ENCODE data around the gene CNTNAP5. TPM values are rescaled to one million over a fixed set of nuclear protein-coding genes. Genes with fewer than 3 reads are reported as not detected.

Gene CNTNAP5
- total and polyA plus RNA-seq, 2 of the 8 experiments (the other 6 are each of a cell fraction or from before 2014, with no cell fraction given) = 0.11 to 0.76 TPM

GRCh38 chr2:123976054-123976648 lies 48.9 kb upstream of the CNTNAP5 start:
- H2AK5ac ChIP-seq (ENCODE audit: low read depth, low read length) = no peak overlapping the region
- 93% methylated on average over 4 of the region's 4 CpGs; no CpG with 5 or more reads in 1 of the 2 experiments for WGBS, 2 experiments (ENCODE audit: extremely low coverage in 1 of 2, insufficient coverage in 1 of 2, insufficient read length in 1 of 2, insufficient replicate concordance in 2 of 2, low coverage in 1 of 2, low lambda C conversion rate in 2 of 2, missing lambda C conversion rate in 1 of 2)
- no peaks in the 10 kb centered on the region for H3K36me3 ChIP-seq (ENCODE audit: control insufficient read depth in 2 of 4, insufficient read depth in 4 of 4, low read length in 3 of 4)
- H4K91ac ChIP-seq (replicated peaks; ENCODE audit: insufficient read length, low read length) = no peak overlapping the region
- H4K5ac ChIP-seq (ENCODE audit: insufficient read length, low read depth, low read length) = no peak overlapping the region
- POLR2A ChIA-PET (ENCODE audit: partially characterized antibody) = no interaction called here
- no peak overlapping the region for H3K4ac ChIP-seq (replicated peaks; ENCODE audit: insufficient read length, low read depth, low read length)
- no peak overlapping the region for H3K27ac ChIP-seq (ENCODE audit: low read depth, low read length)
- H3K23me2 ChIP-seq (ENCODE audit: low read depth, low read length) = no peaks in the 10 kb centered on the region
- no peak overlapping the region for H3K14ac ChIP-seq (ENCODE audit: insufficient read length)
- no peak for FAIRE-seq
- no peaks in the 10 kb centered on the region for H4K20me1 ChIP-seq (replicated peaks in 1 of 2; ENCODE audit: control insufficient read depth in 1 of 2, insufficient read depth in 2 of 2, low read length in 2 of 2)
- H2BK20ac ChIP-seq (ENCODE audit: low read length) = no peak overlapping the region
- H3K23ac ChIP-seq (ENCODE audit: insufficient read length) = no peak overlapping the region
- H3K79me1 ChIP-seq (ENCODE audit: low read depth, low read length) = no peaks in the 10 kb centered on the region
- peaks cover 5 to 12% of the 10 kb centered on the region in 2 experiments; a peak in 3 of 4 replicates for H3K9me3 ChIP-seq (ENCODE audit: insufficient read depth in 2 of 2, low read depth in 1 of 2, low read length in 1 of 2)
- CTCF ChIA-PET (ENCODE audit: partially characterized antibody) = no interaction called here
- H3K9ac ChIP-seq (replicated peaks in 1 of 4; ENCODE audit: extremely low read depth in 1 of 4, low read depth in 3 of 4, low read length in 3 of 4) = no peak overlapping the region
- H3K4me2 ChIP-seq (ENCODE audit: insufficient read depth in 1 of 2, low read depth in 2 of 2, low read length in 2 of 2) = no peak overlapping the region
- no peak overlapping the region for H2AFZ ChIP-seq (ENCODE audit: low read length)
- no peaks in the 10 kb centered on the region for H3K79me2 ChIP-seq (ENCODE audit: control insufficient read depth in 1 of 2, insufficient read depth in 2 of 2, low read length in 2 of 2)
- H2BK12ac ChIP-seq (ENCODE audit: low read depth, low read length) = no peak overlapping the region
- no peak overlapping the region for H2BK120ac ChIP-seq (replicated peaks; ENCODE audit: low read depth, low read length)
- H2BK15ac ChIP-seq (ENCODE audit: low read length) = no peak overlapping the region
- H3K27me3 ChIP-seq (replicated peaks in 1 of 4; ENCODE audit: control insufficient read depth in 3 of 4, extremely low read depth in 1 of 4, insufficient read depth in 3 of 4, low read length in 3 of 4) = no peaks in the 10 kb centered on the region
- H3K56ac ChIP-seq (replicated peaks; ENCODE audit: insufficient read length, low read depth, low read length) = no peak overlapping the region
- no peak overlapping the region for H4K8ac ChIP-seq (ENCODE audit: extremely low read depth, insufficient read depth, low read length)
- no peak overlapping the region for H2BK5ac ChIP-seq (ENCODE audit: low read depth, low read length)
- no peak overlapping the region for H3K4me3 ChIP-seq (ENCODE audit: extremely low read depth in 1 of 4, insufficient read depth in 2 of 4, low read depth in 3 of 4, low read length in 4 of 4)
- no peak overlapping the region for H3K18ac ChIP-seq (ENCODE audit: extremely low read depth, low read length)
- DNase-seq (ENCODE audit: low read depth in 1 of 2, low spot score in 2 of 2) = no peak
- no peaks in the 10 kb centered on the region for H3K4me1 ChIP-seq (replicated peaks in 1 of 4; ENCODE audit: control insufficient read depth in 3 of 4, insufficient read depth in 4 of 4, low read length in 3 of 4)
- no peak for TF ChIP-seq E2F6 (IDR thresholded peaks at IDR 0.05)
- no peak for TF ChIP-seq CEBPB (IDR thresholded peaks at IDR 0.05; ENCODE audit: low read depth, low read length)
- TF ChIP-seq KDM5A (IDR thresholded peaks at IDR 0.05; ENCODE audit: low read length) = no peak
- no peak for TF ChIP-seq RBBP5 (IDR thresholded peaks at IDR 0.05; ENCODE audit: borderline replicate concordance, low read depth, low read length)
- no peak for TF ChIP-seq RXRA (IDR thresholded peaks at IDR 0.05; ENCODE audit: insufficient read depth, low read depth, low read length)
- TF ChIP-seq CBX5 (IDR thresholded peaks at IDR 0.05; ENCODE audit: low read depth, low read length) = no peak
- no peak for TF ChIP-seq CHD1 (IDR thresholded peaks at IDR 0.05; ENCODE audit: low read depth, low read length)
- no peak for TF ChIP-seq ATF3 (IDR thresholded peaks at IDR 0.05; ENCODE audit: insufficient read depth, low read depth, low read length)
- no peak for TF ChIP-seq POLR2A (IDR thresholded peaks at IDR 0.05; ENCODE audit: control extremely low read depth in 1 of 2, low read depth in 2 of 2, low read length in 2 of 2)
- no peak for TF ChIP-seq POU5F1 (IDR thresholded peaks at IDR 0.05; ENCODE audit: low read depth, low read length)
- TF ChIP-seq CBX8 (IDR thresholded peaks at IDR 0.05; ENCODE audit: borderline replicate concordance, low read depth, low read length) = no peak
- no peak for TF ChIP-seq EP300 (IDR thresholded peaks at IDR 0.05; ENCODE audit: borderline replicate concordance in 1 of 2, low read depth in 2 of 2, low read length in 2 of 2)
- no peak for TF ChIP-seq MAFK (IDR thresholded peaks at IDR 0.05; ENCODE audit: low read depth, low read length)

Data from H1 (cell line).